GM18951 (cell line): ENCODE results near the gene EPHA4.

Source experiments
- POLR2A ChIP-seq: IDR thresholded peaks from 4 replicates; pipeline ENCODE4 v1.6.1; 2011; ENCODE audit warnings: mild to moderate bottlenecking; ENCODE audit not compliant: insufficient read length, insufficient read depth; ENCODE audit errors: extremely low read depth
- in situ Hi-C: fragments of 300-500 bp; cut with MboI; formaldehyde crosslinking; loops from one replicate; pipeline ENCODE4 v1.12.0; 2022; ENCODE audit warnings: low sequenced_read_pairs, mixed read lengths, inconsistent platforms; ENCODE audit not compliant: unreplicated experiment

Gene EPHA4

DNA sequence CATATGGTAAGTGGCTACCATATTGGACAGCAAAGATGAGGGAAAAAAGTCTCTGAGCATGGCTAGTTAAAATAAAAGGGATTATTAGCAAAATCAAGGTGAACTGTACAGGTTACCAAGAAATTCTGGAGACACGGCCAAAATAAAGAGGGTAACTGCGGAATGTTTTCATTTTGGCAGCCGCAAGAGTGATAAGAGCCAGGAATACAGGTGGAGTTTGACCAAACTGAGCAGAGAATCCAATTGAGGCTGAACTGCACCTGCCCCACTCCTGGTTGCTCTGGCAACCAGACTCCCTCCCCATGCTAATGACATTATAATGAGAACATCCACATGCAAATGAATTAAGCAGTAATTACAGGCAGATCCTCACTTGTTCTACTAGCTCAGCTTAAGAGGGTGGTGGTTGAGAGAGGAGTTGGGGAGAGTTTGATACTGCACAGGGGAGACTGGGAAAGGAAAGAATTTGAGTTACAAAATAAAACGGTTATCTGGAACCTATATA lies 18.8 kb upstream of the EPHA4 start:
- TF ChIP-seq POLR2A = no peak
- in situ Hi-C loops = no loop called here

DNA sequence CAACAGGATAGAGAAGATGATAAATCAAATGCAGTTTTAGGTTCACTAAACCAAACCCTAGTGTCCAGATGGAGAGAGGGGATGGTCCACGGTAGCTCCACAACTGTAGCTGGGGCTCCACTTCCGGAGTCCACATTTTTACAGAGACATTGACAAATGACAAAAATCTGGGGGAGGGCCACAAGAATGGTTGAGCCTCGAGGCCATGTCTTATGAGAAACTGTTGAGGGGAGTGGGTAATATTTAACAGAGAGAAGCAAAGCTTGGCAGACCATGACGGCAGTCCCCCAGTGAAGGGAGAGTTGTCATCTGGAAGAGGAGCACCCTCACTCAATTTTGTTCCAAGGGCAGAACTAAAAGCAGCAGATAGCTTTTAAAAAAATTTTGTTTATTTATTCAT lies 17.6 kb upstream of the EPHA4 start:
- TF ChIP-seq POLR2A = no peak
- in situ Hi-C loops = no loop called here

GRCh38 chr2:221588306-221588985 lies 16.3 kb upstream of the EPHA4 start:
- in situ Hi-C loops = no loop called here
- no peak for TF ChIP-seq POLR2A

DNA sequence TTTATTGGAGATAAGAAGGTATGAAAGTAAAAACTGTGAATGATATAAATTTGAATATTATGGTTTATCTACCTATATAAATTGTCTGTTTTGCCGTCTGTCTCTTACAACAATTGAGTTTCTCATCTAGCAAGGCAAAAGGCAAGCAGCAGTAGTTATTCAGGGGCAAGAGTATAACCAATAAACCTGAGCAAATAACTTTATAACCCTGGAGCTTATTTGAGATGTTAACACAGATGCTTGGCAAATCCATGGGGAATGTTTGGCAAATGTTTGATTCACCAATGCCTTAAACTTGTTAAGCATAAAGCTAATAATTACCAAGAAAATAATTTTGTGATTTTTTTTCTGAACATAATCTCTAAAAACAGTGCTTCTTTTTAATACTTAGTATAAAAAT lies 9.9 kb upstream of the EPHA4 start:
- in situ Hi-C loops = no loop called here
- no peak for TF ChIP-seq POLR2A

DNA sequence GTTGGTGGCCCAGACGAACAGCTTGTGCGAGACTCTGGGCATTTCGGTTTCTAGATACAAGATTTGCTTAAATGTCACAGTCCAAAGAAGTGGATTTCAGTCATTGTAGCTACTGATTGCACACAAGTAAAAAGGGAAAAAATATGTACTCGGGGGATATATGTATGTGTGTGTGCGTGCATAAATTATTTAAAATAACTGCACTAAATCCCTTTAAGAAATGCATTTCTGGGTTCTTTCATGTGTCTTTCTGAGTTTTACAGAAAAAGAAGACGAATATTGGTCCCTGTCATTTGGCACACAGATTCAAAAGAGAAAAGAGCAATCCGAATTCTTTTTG lies 2.1 kb upstream of the EPHA4 start:
- in situ Hi-C loops = no loop called here
- no peak for TF ChIP-seq POLR2A

DNA sequence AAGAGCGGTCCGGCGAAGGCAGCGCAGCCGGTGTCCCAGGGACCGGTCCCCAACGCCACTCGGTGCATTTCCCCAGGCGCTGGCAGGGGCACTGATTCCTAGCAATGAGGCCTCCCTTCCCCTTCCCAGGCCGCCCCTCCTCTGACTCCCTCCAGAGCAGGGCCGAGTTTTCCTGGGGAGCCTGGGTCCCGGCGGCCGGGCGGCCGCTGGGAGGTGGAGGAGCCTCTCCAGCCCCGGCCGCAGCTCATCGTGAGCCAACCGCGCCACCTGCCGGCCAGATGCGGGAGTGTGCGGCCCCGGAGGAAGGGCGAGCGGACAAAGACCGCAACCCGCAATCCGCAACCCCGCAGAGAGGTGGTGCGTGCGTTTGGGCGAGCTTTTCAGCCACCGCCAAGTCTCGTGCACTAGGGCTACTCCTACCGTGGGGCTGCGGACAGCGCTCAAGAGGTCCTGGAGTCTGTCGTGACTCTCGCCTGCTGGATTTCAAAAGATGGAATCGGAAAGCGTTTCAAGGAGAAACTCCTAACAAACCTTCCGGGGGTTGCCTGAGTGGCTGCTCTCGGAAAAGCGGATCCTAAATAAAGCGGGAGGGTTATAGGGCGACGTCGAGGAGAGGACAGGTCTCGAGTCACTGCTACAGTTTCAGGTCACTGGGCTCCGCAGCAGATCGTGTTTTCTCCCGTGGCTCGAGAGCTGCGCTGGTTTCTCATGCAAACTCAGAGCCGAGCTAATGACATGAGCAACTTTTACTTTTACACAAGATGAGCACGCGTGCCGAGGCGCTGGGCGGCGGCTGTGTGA lies 1.5 kb upstream of the EPHA4 start:
- TF ChIP-seq POLR2A = no peak
- in situ Hi-C loops = no loop called here

DNA sequence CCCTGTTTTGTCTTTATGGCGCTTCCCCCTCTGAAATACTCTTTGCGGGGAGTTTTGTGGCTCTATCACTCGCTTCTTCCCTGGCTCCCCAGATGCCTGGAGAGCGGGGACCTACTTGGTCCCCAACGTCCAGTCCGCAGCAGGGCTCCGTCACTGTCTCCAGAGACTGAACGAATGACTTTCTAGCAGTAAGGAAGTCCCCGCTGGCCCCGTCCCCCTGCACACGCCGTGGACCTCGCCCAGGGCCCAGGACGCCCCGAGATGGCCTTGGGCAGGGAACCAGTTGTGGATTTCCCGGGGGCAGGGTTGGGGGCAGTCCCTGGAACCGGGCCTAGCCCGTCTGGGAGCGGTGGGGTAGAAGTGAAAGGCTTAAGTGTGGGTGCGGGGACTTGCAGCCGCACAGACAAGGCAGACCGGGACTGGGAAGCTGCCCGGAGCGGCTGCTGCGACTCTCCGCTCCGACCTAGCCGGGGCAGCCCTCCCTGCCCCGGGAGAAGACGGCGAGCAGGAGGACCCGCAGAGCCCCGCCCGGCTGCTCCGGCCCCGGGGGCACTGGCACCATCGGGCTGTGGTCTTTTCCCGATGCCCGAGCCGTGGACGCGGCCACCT lies 821 bp upstream of the EPHA4 start:
- TF ChIP-seq POLR2A = no peak
- in situ Hi-C loops = no loop called here

DNA sequence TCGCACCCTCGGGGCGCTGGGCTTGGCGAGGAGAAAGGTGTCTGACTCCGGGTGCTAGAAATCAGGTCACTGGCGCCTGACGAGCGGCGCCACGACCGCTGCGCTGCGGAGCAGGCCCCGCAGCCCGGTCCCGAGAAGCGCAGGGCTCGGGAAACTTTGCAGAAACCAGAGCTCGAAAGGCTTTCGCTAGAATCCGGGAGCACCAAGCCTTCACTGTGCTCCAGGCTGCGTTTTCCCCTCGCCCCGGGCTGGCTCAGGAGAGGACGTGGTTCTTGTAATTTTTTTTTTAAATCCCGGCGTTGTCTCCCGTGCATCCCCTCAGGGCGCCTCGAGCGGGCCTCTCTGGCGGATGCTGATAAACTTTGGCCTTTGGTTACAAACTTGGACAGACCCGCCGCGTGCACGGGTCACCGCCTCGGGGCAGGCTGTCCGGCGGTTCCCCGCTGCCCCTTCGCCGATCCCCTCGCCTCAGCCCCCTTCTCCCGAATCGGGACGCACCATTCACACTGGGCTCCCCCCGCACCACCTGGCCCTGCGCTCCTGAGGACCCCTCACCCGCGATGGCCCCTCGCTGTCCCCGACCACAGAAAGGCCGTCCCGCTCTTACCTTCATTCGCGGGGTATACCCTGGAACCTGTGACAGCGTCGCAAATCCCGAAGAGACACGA lies 419 bp downstream of the EPHA4 start:
- in situ Hi-C loops = no loop called here
- no peak for TF ChIP-seq POLR2A

GRCh38 chr2:221571025-221571550 lies 1.0 kb downstream of the EPHA4 start:
- TF ChIP-seq POLR2A = no peak
- in situ Hi-C loops = no loop called here

DNA sequence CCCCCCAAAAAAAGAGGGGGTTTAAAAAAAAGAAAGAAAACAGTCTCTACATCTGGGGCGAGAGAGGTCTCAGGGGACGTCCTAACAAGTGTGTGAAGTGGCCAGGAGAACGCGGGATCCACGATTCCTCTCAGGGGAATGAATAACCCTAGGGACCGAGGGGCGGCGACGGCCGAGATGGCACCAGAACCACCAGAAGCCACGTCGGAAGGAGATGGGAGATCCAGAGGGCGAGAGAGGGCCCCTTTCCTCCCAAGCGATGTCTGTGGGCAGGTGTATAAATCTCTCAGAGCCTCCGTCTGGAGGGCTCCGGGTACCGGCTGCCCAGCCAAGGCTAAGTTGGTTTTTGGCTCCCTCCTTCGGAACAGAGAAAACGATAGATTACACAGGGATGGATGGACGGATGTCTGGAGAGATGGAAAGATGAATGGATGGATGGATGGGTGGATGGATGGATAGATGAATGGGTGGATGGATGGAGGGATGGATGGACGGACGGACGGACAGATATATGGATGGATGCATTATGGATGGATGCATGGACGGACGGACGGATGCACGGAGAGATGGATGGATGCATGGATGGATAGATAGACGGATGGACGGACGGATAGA lies 1.7 kb downstream of the EPHA4 start:
- in situ Hi-C loops = no loop called here

GRCh38 chr2:221569871-221570270 lies 2.2 kb downstream of the EPHA4 start:
- in situ Hi-C loops = loop anchor here (10.0 kb wide), 1 partner anchor 885 kb away; no protein-coding TSS in a partner anchor
- no peak for TF ChIP-seq POLR2A

More for the DNA sequence above, 1.7 kb downstream of the EPHA4 start:
- no peak for TF ChIP-seq POLR2A

- in situ Hi-C loops = loop anchor here (10.0 kb wide), 1 partner anchor 885 kb away; no protein-coding TSS in a partner anchor
These were observed 2.7 kb downstream of the EPHA4 start for GRCh38 chr2:221569425-221569845.

More at GRCh38 chr2:221569425-221569845, 2.7 kb downstream of the EPHA4 start:
- no peak for TF ChIP-seq POLR2A
